Transverse colon (tissue), 3 donors: ENCODE measurements around the gene NCAN.

Source experiments
- CTCF ChIP-seq, 5 experiments: fragments of 200-600 bp in 3 of 5; fragments of 450-650 bp in 2 of 5; sonication (generic) in 3 of 5; IDR thresholded peaks; 1 replicate in 2 of 5; 2 replicates in 3 of 5; pipeline ENCODE4 v1.5.1; 2016 to 2017; ENCODE audit warnings: antibody characterized with exemption in 5 of 5, inconsistent platforms in 3 of 5, mild to moderate bottlenecking in 2 of 5, moderate library complexity in 1 of 5
- POLR2A ChIP-seq: fragments of 450-650 bp; IDR thresholded peaks from one replicate; pipeline ENCODE4 v1.6.1; 2016; ENCODE audit warnings: antibody characterized with exemption, mild to moderate bottlenecking, moderate library complexity

DNA sequence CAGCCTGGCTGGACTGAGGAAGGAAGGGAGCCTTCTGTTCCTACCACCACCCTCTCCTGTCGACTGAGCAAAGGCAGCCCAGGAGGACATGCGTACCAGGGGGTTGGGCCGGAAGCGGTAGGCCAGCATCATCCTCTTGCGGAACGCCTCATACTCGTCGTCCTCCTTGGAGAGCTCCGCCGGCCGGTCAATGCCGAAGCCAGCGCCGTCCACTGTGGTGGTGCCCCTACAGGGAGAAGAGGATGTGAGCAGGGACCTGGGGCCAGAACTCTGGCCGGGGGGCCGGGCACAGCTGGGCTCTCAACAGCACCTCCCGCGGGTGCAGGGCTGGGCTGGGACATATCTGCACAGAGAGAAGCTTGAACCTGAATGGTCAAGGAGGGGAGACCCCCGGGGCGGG is 65.1 kb downstream of the NCAN start:
- TF ChIP-seq POLR2A: no peak
- TF ChIP-seq CTCF (IDR thresholded peaks at IDR 0.05): no peak
